ENCODE measurements around the gene FBXL7.

FBXL7 gene

GRCh38 chr5:15937708-15938107, 437.7 kb downstream of the FBXL7 start:
- TF ChIP-seq CTCF (IDR thresholded peaks at IDR 0.05) = no peak

GRCh38 chr5:15938186-15938585, 438.2 kb downstream of the FBXL7 start:
- TF ChIP-seq CTCF (IDR thresholded peaks at IDR 0.05) = no peak

GRCh38 chr5:15938961-15939360, 439.0 kb downstream of the FBXL7 start:
- TF ChIP-seq CTCF (IDR thresholded peaks at IDR 0.05) = no peak

- no peak for TF ChIP-seq CTCF (IDR thresholded peaks at IDR 0.05)
These were observed 440.9 kb downstream of the FBXL7 start for GRCh38 chr5:15940905-15941304.

- no peak for TF ChIP-seq CTCF (IDR thresholded peaks at IDR 0.05)
These were observed 443.5 kb downstream of the FBXL7 start for GRCh38 chr5:15943487-15943886.

- TF ChIP-seq CTCF (IDR thresholded peaks at IDR 0.05) = no peak
These were observed 446.0 kb downstream of the FBXL7 start for GRCh38 chr5:15946026-15946425.

GRCh38 chr5:15948190-15948589, 448.2 kb downstream of the FBXL7 start:
- TF ChIP-seq CTCF (IDR thresholded peaks at IDR 0.05) = no peak

- TF ChIP-seq CTCF (IDR thresholded peaks at IDR 0.05) = no peak
These were observed 451.1 kb downstream of the FBXL7 start for GRCh38 chr5:15951126-15951525.
